Right lobe of liver (tissue), 6 donors: ENCODE results near the gene SLC25A5. TPM values are rescaled to one million over a fixed set of nuclear protein-coding genes. Genes with fewer than 3 reads are reported as not detected.
A peak's percentile ranks its signal among the peaks of the same experiment; 100 is the strongest.

Experiments
- ATAC-seq, 4 donors: fragments of 200-7000 bp; cut with Tn5 transposase; one replicate each; pipeline ENCODE4 v1.9.1; 2020; ENCODE audit warnings: mild to moderate bottlenecking in 4 of 4, moderate library complexity in 4 of 4
- DNase-seq, 3 donors: peaks; one replicate each; pipeline ENCODE4 v3.0.0-alpha.2; 2020
- H3K27ac ChIP-seq, 3 donors: fragments of 200-600 bp; one replicate each; pipeline ENCODE4 v1.8.0; 2022
- H3K27me3 ChIP-seq, 2 donors: fragments of 200-600 bp; one replicate each; pipeline ENCODE4 v1.8.0; 2022
- H3K36me3 ChIP-seq, 4 donors: fragments of 200-600 bp; sonication (generic) in 1 of 4; one replicate each; pipeline versions ENCODE4 v1.5.1 to v1.8.0; 2017 to 2022; ENCODE audit warnings: control low read depth in 1 of 4
- H3K4me1 ChIP-seq, 4 donors: fragments of 200-600 bp; sonication (generic) in 1 of 4; one replicate each; pipeline versions ENCODE4 v1.5.1 to v1.8.0; 2017 to 2022; ENCODE audit warnings: control low read depth in 1 of 4
- H3K4me3 ChIP-seq, 3 donors: fragments of 200-600 bp; one replicate each; pipeline ENCODE4 v1.8.0; 2022
- H3K9me3 ChIP-seq, 4 donors: fragments of 200-600 bp; sonication (generic) in 1 of 4; one replicate each; pipeline versions ENCODE4 v1.5.1 to v1.8.0; 2017 to 2022; ENCODE audit warnings: control low read depth in 1 of 4
- POLR2A ChIP-seq: fragments of 450-650 bp; IDR thresholded peaks from one replicate; pipeline ENCODE4 v1.6.1; 2017; ENCODE audit warnings: antibody characterized with exemption, mild to moderate bottlenecking
- whole genome bisulfite sequencing: methylation state at CpG from one replicate; pipeline ENCODE4 v1.1.6; 2018; ENCODE audit warnings: low coverage, low lambda C conversion rate; ENCODE audit not compliant: insufficient coverage; ENCODE audit errors: missing lambda C conversion rate; 5-methylcytosine and 5-hydroxymethylcytosine counted together
- intact Hi-C, 2 donors: fragments of 100-400 bp; cut with DNase I; formaldehyde crosslinking; loops; one replicate each; pipeline versions ENCODE4 v1.11.2 to v1.14.1; 2022
- total RNA-seq, 6 experiments: library from RNA; depleted of rRNA in 2 of 6; stranded (reverse); fragments of >200 nt in 2 of 6; fragmentation: NEBNext Ultra II Directional in 3 of 6; extraction: Animal tissue kit (Norgen Biotek cat#: 25700) in 3 of 6; gene quantifications; one replicate each; pipeline versions ENCODE4 v1.1.0 to v1.2.4, GENCODE V29; 2016 to 2023
- TF ChIP-seq, protein P1 (sequence below), 4 donors: fragments of 200-600 bp in 3 of 4; fragments of 450-650 bp in 1 of 4; IDR thresholded peaks; one replicate each; pipeline versions ENCODE4 v1.5.1 to v1.8.0; 2016 to 2022; ENCODE audit warnings: antibody characterized with exemption in 4 of 4, mild to moderate bottlenecking in 2 of 4
- donor health status: DM: no; HTN: yes; CAD: no.
- donor health status: DM: no; HTN: no; CAD: no.
- donor health status: DM: no; HTN: no; CAD: no.
- donor health status: DM: no; HTN: yes; CAD: no.
- donor health status: DM: no; HTN: yes; CAD: no.

SLC25A5 gene
- total RNA-seq, 6 experiments from 2014 or later, result 168 to 296 (median 223) TPM

DNA sequence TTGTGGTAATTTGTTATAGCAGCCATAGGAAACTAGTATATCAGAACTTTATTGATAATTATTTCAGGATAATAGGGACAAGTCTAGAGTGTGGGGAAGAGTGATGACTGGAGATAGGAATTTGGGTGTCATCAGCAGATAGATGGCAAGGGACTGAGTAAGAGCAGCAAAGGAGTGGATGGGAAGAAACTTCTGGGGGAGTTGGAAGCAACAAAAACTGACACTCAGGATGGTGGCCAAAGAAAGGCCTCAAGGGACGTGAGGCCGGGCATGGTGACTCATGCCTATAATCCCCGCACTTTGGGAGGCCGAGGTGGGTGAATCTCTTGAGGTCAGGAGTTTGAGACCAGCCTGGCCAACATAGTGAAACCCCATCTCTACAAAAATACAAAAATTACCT, 9.1 kb upstream of the SLC25A5 start:
- H3K4me3 ChIP-seq, result no peak overlapping the region
- no peaks in the 10 kb centered on the region for H3K36me3 ChIP-seq
- intact Hi-C loops, result no loop called here
- H3K27ac ChIP-seq, result no peak overlapping the region
- WGBS, result 60% methylated on average over 4 of the region's 4 CpGs
- no peaks in the 10 kb centered on the region for H3K27me3 ChIP-seq
- DNase-seq (no peak), ATAC-seq (no peak)
- H3K4me1 ChIP-seq, result no peaks in the 10 kb centered on the region
- TF ChIP-seq POLR2A, result no peak
- TF ChIP-seq, protein P1, sequence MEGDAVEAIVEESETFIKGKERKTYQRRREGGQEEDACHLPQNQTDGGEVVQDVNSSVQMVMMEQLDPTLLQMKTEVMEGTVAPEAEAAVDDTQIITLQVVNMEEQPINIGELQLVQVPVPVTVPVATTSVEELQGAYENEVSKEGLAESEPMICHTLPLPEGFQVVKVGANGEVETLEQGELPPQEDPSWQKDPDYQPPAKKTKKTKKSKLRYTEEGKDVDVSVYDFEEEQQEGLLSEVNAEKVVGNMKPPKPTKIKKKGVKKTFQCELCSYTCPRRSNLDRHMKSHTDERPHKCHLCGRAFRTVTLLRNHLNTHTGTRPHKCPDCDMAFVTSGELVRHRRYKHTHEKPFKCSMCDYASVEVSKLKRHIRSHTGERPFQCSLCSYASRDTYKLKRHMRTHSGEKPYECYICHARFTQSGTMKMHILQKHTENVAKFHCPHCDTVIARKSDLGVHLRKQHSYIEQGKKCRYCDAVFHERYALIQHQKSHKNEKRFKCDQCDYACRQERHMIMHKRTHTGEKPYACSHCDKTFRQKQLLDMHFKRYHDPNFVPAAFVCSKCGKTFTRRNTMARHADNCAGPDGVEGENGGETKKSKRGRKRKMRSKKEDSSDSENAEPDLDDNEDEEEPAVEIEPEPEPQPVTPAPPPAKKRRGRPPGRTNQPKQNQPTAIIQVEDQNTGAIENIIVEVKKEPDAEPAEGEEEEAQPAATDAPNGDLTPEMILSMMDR (IDR thresholded peaks at IDR 0.05), result no peak
- H3K9me3 ChIP-seq, result no peaks in the 10 kb centered on the region

DNA sequence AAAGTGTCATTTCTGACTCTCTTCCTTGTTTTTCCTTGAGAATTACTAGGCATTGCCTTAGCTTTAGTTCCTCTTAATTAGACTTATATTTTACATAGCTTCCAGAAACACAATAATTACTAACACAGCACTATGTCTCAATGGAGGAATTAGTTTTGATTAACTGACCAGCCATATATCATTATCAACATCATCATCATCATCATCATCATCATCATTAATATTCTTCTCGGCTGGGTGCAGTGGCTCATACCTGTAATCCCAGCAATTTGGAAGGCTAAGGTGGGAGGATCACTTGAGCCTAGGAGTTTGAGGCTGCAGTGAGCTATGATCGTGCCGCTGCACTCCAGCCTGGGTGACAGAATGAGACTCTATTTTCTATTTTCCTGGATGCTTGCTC, 2.7 kb upstream of the SLC25A5 start:
- H3K4me1 ChIP-seq, result no peaks in the 10 kb centered on the region
- 92% methylated on average over 3 of the region's 3 CpGs for WGBS
- H3K4me3 ChIP-seq, result no peak overlapping the region
- peaks cover 0 to 8% (median under 1%) of the 10 kb centered on the region in 4 donors for H3K36me3 ChIP-seq
- intact Hi-C loops, result no loop called here
- TF ChIP-seq, protein P1 (IDR thresholded peaks at IDR 0.05), result no peak
- no peak for TF ChIP-seq POLR2A
- no peaks in the 10 kb centered on the region for H3K27me3 ChIP-seq
- ATAC-seq (no peak), DNase-seq (no peak)
- no peak overlapping the region for H3K27ac ChIP-seq
- no peaks in the 10 kb centered on the region for H3K9me3 ChIP-seq

DNA sequence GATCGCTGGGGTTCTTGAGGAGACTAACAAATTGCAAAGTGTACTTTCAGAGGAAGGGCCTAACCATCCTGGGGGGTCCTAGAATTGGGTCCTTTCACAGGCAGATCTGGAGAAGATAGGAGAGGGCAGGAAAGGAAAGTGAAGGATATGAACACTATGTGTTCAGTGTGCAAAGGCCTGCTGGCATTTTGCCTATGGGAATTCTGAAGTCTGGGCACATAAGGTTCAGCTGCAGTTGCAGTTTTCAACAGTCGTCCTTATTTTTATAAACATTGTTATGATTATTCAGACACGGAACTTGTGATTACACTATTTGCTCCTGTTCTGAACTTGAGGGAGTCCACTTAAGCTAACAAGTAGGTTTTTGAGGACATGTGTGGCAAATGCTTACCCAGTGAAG, 1.3 kb upstream of the SLC25A5 start:
- WGBS, result 51% methylated on average over 3 of the region's 3 CpGs
- no peak for ATAC-seq
- peak in 1 of 3 donors; percentile 45 for DNase-seq

GRCh38 chrX:119467433-119467832, 811 bp upstream of the SLC25A5 start:
- intact Hi-C loops, result no loop called here
- peak in 1 of 3 donors; percentile 58 for DNase-seq
- H3K4me3 ChIP-seq, result peak overlapping the region in 2 of 3 donors; percentile 35 to 41
- no peaks in the 10 kb centered on the region for H3K27me3 ChIP-seq
- no peak for TF ChIP-seq POLR2A
- TF ChIP-seq, protein P1 (IDR thresholded peaks at IDR 0.05), result no peak
- 33% methylated on average over 6 of the region's 6 CpGs for WGBS
- H3K9me3 ChIP-seq, result no peaks in the 10 kb centered on the region
- ATAC-seq, result peak; percentile 3 to 49 (median 19)
- peak overlapping the region in 2 of 3 donors; percentile 5 to 62 for H3K27ac ChIP-seq
- no peaks in the 10 kb centered on the region for H3K4me1 ChIP-seq
- peaks cover 0 to 17% (median 1%) of the 10 kb centered on the region in 4 donors for H3K36me3 ChIP-seq

More for the DNA sequence above, 1.3 kb upstream of the SLC25A5 start:
- H3K27ac ChIP-seq, result peak overlapping the region in 2 of 3 donors; percentile 5 to 62
- intact Hi-C loops, result no loop called here
- no peaks in the 10 kb centered on the region for H3K4me1 ChIP-seq
- H3K4me3 ChIP-seq, result peak overlapping the region in 1 of 3 donors; percentile 12
- TF ChIP-seq, protein P1 (IDR thresholded peaks at IDR 0.05), result no peak
- no peak for TF ChIP-seq POLR2A
- no peaks in the 10 kb centered on the region for H3K9me3 ChIP-seq
- no peaks in the 10 kb centered on the region for H3K27me3 ChIP-seq
- peaks cover 0 to 17% (median 1%) of the 10 kb centered on the region in 4 donors for H3K36me3 ChIP-seq
